Activated B cell treated with CpG ODN at 0.5 μM for 24 hours (primary cell): Measurements from ENCODE around the gene GH1. TPM values are rescaled to one million over a fixed set of nuclear protein-coding genes. Genes with fewer than 3 reads are reported as not detected.

Experiments used
- ATAC-seq: fragments of 200-7000 bp; cut with Tn5 transposase; one replicate; pipeline ENCODE4 v1.10.0; 2021; ENCODE audit warnings: low read depth, mild to moderate bottlenecking, moderate library complexity
- CTCF ChIA-PET: fragments of 350-600 bp; sonication (Branson Sonifier 250); formaldehyde crosslinking; loops from one replicate; lab custom pipeline; 2021; ENCODE audit warnings: antibody characterized with exemption; lab: Charles Lee
- POLR2A ChIA-PET: fragments of 350-600 bp; sonication (Branson Sonifier 250); formaldehyde crosslinking; loops from one replicate; lab custom pipeline; 2021; ENCODE audit warnings: antibody characterized with exemption; lab: Charles Lee
- DNase-seq: peaks from one replicate; pipeline ENCODE4 v3.0.0; 2022
- H3K27ac Mint-ChIP-seq: one replicate; pipeline ENCODE4 v1.8.0; 2020; ENCODE audit warnings: mixed read lengths
- H3K27me3 Mint-ChIP-seq: one replicate; pipeline ENCODE4 v1.8.0; 2021; ENCODE audit warnings: mixed read lengths
- H3K36me3 Mint-ChIP-seq: one replicate; pipeline ENCODE4 v1.8.0; 2021; ENCODE audit warnings: low read depth, mixed read lengths
- H3K4me1 Mint-ChIP-seq: one replicate; pipeline ENCODE4 v1.8.0; 2021; ENCODE audit warnings: mixed read lengths
- H3K4me3 Mint-ChIP-seq: one replicate; pipeline ENCODE4 v1.8.0; 2020; ENCODE audit warnings: mild to moderate bottlenecking, mixed read lengths
- H3K9me3 Mint-ChIP-seq: one replicate; pipeline ENCODE4 v1.8.0; 2020; ENCODE audit warnings: mixed read lengths
- CTCF ChIP-seq: fragments of 200-600 bp; IDR thresholded peaks from one replicate; pipeline ENCODE4 v1.8.0; 2022; ENCODE audit warnings: antibody characterized with exemption, mild to moderate bottlenecking
- intact Hi-C: fragments of 100-400 bp; cut with micrococcal nuclease; formaldehyde crosslinking; loops from one replicate; pipeline ENCODE4 v1.15.1; 2024
- total RNA-seq: library from RNA; stranded (reverse); gene quantifications from 2 replicates; pipeline ENCODE4 v1.2.3, GENCODE V29; 2022

GH1 gene
- total RNA-seq, 1 donor from 2014 or later: not detected

GRCh38 chr17:63948521-63948920 lies 29.9 kb upstream of the GH1 start:
- TF ChIP-seq CTCF: no peak
- Mint-ChIP-seq H3K27ac (no peak overlapping the region), H3K27me3 (no peaks in the 10 kb centered on the region), H3K4me3 (no peak overlapping the region), H3K9me3 (no peaks in the 10 kb centered on the region), H3K4me1 (peaks cover 53% of the 10 kb centered on the region), H3K36me3 (no peaks in the 10 kb centered on the region)
- ChIA-PET POLR2A (interaction anchor here (0.9 to 3.2 kb wide), 4 partner anchors 17 to 71 kb away, joined by 3 to 29 read pairs (median 4); partner anchors contain the start of gene CD79B), CTCF (interaction anchor here (3.2 to 8.3 kb wide), 3 partner anchors 31 to 185 kb away, joined by 16 to 162 read pairs (median 70); partner anchors contain the start of genes CSHL1 and GH1)
- DNase-seq (no peak), ATAC-seq (no peak)
- intact Hi-C loops: no loop called here

- intact Hi-C loops: no loop called here
- H3K27me3 Mint-ChIP-seq: no peaks in the 10 kb centered on the region
- POLR2A ChIA-PET: interaction anchor here (2.3 to 3.1 kb wide), 3 partner anchors 21 to 73 kb away, joined by 41 to 837 read pairs (median 64); partner anchors contain the start of genes CD79B, CSHL1, GH1 and ICAM2
- TF ChIP-seq CTCF: no peak
- CTCF ChIA-PET: interaction anchor here (2.3 to 3.1 kb wide), 5 partner anchors 10 to 44 kb away, joined by 10 to 321 read pairs (median 48); partner anchors contain the start of genes CD79B, CSHL1 and GH1
- H3K4me1 Mint-ChIP-seq: peaks cover 49% of the 10 kb centered on the region
- no peak overlapping the region for H3K4me3 Mint-ChIP-seq
- no peak for DNase-seq
- no peaks in the 10 kb centered on the region for H3K9me3 Mint-ChIP-seq
- ATAC-seq: no peak
- H3K36me3 Mint-ChIP-seq: no peaks in the 10 kb centered on the region
- no peak overlapping the region for H3K27ac Mint-ChIP-seq
Measured at GRCh38 chr17:63947711-63948330, 29.2 kb upstream of the GH1 start.

GRCh38 chr17:63946440-63947363 lies 28.1 kb upstream of the GH1 start:
- CTCF ChIA-PET: interaction anchor here (0.7 to 3.1 kb wide), 24 partner anchors 7 to 187 kb away, joined by 3 to 321 read pairs (median 7); partner anchors contain the start of genes CD79B, CSHL1, GH1 and ICAM2
- ATAC-seq (peak; percentile 72), DNase-seq (peak; percentile 67)
- no peaks in the 10 kb centered on the region for H3K36me3 Mint-ChIP-seq
- peak overlapping the region; percentile 91 for H3K27ac Mint-ChIP-seq
- POLR2A ChIA-PET: interaction anchor here (0.5 to 3.1 kb wide), 19 partner anchors 8 to 1024 kb away, joined by 3 to 837 read pairs (median 7); partner anchors contain the start of genes CCDC47, CD79B, CSHL1 and DDX42
- intact Hi-C loops: loop anchor here (1.0 kb wide), 7 partner anchors 9 to 336 kb away; partner anchors contain the start of genes CD79B and ICAM2
- H3K4me1 Mint-ChIP-seq: peaks cover 47% of the 10 kb centered on the region
- H3K27me3 Mint-ChIP-seq: no peaks in the 10 kb centered on the region
- H3K9me3 Mint-ChIP-seq: no peaks in the 10 kb centered on the region
- peak overlapping the region; percentile 74 for H3K4me3 Mint-ChIP-seq
- TF ChIP-seq CTCF: no peak

GRCh38 chr17:63945784-63946439 lies 27.3 kb upstream of the GH1 start:
- intact Hi-C loops: loop anchor here (1.0 kb wide), 7 partner anchors 9 to 336 kb away; partner anchors contain the start of genes CD79B and ICAM2
- peak; percentile 61 for DNase-seq
- POLR2A ChIA-PET: interaction anchor here (0.5 to 3.1 kb wide), 19 partner anchors 9 to 1025 kb away, joined by 3 to 837 read pairs (median 7); partner anchors contain the start of genes CCDC47, CD79B, CSHL1 and DDX42
- Mint-ChIP-seq H3K4me3 (peak overlapping the region; percentile 74), H3K27me3 (no peaks in the 10 kb centered on the region), H3K36me3 (no peaks in the 10 kb centered on the region), H3K4me1 (peaks cover 52% of the 10 kb centered on the region), H3K9me3 (no peaks in the 10 kb centered on the region), H3K27ac (peak overlapping the region; percentile 91)
- ATAC-seq: peak; percentile 57
- TF ChIP-seq CTCF: no peak
- CTCF ChIA-PET: interaction anchor here (0.7 to 3.1 kb wide), 24 partner anchors 8 to 188 kb away, joined by 3 to 321 read pairs (median 7); partner anchors contain the start of genes CD79B, CSHL1, GH1 and ICAM2
